ENCODE measurements around the gene TMED3.

The TMED3 gene
- 19.5 to 78.9 (median 35.7) reads per million in 3 experiments for total RNA-seq

- DNase-seq: peak; percentile 72
These were observed at the start of gene TMED3 for GRCh38 chr15:79310985-79311900. Gene TMED3 (plus strand): TSS chr15:79311112. CDS start chr15:79311250, 138 bp downstream.

- no peak for DNase-seq
These were observed 49.1 kb upstream of the TMED3 start for GRCh38 chr15:79261836-79262235.

DNA sequence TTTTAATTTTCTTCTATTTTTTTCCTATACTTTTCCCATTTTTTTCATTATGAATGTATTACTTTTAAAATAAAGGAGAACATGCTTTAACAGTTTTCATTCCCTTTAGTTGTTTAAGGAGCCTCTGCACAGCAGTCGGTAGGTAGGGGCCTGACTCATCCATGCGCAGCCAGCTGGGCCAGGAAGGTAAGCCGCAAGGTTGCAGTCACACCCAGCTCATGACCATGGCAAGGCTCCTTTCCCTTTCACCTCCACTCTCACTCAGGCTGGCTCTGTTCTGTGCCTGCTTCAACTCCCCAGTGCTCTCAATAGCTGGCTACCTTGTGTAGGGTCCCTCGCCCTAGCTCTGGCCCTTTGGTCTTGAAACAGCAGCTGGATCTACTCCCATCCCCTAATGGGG, 45.7 kb upstream of the TMED3 start:
- no peak for DNase-seq

DNA sequence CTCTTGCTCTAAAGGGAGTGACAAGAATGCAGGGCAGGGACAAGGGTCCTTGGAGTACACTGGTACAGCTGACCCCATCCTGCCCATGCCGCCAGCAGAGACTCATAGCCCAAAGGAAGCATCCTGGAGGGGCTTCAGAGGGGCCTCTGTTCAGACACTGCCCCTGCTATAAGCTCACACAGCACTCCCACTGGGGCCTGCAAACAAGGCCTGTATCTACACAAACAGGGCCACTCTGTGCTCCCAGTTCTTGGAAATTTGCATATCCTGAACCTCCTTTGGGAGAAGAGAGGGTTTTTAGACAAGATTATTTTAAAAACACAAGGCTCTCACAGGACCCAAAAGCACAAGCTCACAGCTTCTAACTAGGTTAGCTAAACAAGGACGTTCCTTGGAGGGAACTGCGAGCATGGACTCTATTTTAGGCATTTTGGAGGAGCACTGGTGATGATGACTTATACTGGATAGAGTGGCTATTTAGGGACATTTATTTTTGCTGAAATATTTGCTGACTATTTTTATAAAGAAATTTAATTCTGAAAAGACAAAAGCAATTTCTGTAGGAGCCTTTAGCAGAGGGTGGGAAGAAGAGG, 44.8 kb upstream of the TMED3 start:
- no peak for DNase-seq

DNA sequence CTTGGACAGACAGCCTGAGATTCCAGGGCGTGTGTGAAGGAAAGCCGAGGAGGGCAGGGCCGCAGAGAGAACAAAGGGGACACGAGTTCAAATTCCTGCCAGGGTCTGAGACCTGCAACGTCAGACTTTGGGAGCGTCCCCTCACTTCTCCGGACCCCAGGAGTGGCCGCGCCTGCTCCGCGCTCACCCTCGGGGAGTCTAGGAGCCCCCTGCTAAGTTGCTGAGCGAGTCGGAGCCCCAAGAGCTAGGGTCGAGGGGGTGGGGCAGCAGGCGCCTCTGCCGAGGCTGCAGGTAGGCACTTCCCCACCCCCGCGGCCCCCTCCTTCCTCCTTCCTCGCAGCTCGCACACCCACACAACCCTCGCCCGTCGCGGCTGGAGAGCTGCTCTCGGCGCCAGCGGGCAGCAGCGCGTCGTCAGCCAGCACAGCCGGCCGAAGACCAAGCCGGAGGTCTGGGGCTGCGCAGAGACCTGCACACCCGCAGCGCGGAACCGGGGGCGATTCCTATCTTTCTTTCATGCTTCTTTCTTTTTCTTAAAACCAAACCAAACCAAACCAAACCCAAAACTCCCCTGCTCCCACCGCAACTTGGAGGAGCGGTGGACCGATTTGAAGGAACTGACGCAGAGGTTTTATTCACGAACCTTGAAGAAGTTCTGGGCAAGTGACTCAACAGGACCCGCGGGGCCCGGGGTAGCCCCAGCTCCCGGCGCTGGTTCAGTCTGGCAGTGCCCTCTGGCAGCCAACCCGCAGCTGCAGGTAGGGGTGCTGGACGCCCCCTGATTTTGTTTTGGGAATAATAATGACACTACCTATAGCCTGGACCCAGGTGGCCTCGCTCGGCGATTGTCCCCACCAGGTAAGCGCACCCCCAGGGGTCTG, 28.3 kb upstream of the TMED3 start, which contains the start of gene ANKRD34C:
ANKRD34C (plus strand) TSS at position 352 of the 881 bp plus-strand sequence. CDS start 10,563 bp downstream, outside the sequence.
- DNase-seq: no peak

DNA sequence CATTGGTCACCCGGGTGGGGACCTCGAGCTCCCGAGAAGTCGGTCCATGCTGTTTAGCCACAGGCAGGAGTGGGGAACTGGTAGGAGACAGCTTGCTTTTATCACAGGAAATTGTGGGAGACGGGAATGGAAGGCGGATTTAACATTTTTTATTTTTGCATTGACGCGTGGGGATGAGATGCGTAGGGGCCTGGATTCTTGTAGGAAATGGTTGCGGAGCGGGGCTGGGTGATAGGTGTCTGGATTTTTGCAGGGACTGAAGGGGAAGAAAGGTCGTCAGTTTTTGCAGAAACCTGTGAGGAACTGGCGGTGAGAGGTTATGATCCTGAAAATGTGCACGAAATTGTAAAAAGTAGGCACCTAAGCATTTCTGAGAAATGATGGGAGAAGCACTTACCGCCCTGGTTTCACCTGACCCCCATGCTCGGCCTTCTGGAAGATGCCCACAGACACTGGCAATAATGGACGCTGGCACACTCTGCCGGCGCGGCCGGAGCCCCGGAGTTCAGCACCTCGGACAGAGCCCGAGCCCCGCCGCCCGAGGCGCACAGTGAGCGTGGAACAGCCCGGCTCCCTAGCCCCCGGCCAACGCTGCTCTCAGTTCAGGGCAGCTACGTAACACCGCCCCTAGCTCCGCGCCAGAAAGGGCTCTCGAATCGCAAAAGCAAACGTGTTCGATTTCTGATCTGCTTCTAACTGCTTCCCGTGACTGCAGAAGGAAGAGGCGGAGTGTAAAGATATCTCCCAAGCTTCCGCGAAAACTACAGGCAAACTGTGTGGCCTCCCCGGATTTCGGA, 27.5 kb upstream of the TMED3 start:
- DNase-seq: no peak

GRCh38 chr15:79290642-79291275, 20.2 kb upstream of the TMED3 start:
- DNase-seq: no peak

GRCh38 chr15:79292011-79292410, 18.9 kb upstream of the TMED3 start:
- no peak for DNase-seq

- no peak for DNase-seq
These were observed 16.8 kb upstream of the TMED3 start for GRCh38 chr15:79294075-79294474.

GRCh38 chr15:79296583-79296982, 14.3 kb upstream of the TMED3 start:
- DNase-seq: no peak

- DNase-seq: no peak
These were observed 11.6 kb upstream of the TMED3 start for GRCh38 chr15:79299126-79299840.

DNA sequence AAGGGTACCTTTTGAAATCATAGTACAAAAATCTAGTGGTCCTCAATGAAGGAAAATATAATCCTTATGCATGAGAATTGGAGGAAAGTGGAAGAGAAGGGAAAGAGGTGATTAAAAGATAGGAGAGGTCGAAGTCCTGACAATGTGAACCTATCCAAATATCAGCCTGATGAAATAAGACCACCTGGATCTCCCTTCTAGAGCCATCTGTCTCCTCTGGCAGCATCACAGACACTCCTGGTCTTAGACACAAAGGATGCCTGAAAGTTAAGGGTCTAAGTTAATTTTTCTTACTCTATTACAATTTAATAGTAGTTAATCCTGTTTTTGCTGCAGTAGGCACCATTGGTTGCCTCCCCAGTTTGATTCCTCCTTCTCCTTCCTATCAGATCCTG, 11.1 kb upstream of the TMED3 start:
- DNase-seq: no peak

DNA sequence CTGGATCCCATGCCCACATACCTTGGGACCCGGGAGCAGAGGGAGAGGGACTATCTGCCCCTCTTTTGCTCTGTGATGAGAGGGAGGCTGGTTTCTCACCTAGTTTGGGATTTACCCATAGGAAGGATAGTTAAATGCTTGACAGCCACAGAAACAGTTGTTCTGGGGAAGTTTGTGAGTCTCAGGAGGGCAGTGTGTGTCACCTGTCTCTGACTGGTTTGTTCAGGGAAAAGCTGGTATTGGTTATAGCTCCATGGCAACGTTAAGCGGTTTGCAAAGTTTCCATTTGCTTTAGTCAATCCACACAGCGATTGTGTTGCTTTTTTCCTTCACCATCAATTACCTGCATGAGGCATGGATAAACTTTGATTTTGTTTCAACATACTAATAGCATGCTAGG, 3.7 kb upstream of the TMED3 start:
- DNase-seq: no peak

DNA sequence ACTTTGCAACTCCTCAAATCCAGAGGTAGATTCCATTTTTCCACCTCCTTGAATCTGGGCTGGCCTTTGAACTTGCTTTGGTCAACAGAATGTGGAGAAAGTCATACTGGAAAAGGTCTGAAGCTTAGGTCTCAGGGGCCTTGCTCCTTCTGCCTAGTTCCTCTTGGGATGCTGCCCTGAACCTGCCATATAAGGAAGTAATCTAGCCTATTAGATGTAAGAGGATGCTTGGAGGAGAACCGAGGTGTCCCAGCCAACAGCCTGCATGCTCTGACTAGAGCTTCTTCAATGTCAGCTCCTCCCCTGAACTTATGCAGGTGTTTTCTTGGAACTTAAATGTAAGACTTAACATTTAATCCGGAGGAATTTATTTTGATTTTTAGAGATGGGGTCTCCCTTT, 2.0 kb upstream of the TMED3 start:
- no peak for DNase-seq

DNA sequence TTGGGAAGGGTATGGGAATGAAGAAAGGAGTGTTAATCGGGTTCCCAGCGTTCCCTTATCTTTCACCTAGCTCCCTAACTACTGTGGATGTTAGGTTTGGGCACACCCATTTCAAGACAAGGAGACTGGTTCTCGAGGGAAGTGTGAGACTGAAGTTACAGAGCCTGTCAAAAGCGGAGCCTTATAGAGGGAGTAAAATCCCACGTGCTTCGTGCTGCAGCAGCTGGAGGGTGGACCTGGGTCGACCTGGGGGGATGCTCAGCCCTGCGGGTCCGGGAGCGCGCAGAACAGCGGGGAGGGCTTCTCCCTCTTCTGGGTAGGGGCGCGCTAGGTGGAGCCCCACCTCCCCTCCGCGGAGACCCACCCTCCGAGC, 314 bp upstream of the TMED3 start:
- no peak for DNase-seq

- no peak for DNase-seq
These were observed 1.1 kb downstream of the TMED3 start for GRCh38 chr15:79311901-79312553.

- no peak for DNase-seq
These were observed 3.3 kb downstream of the TMED3 start for GRCh38 chr15:79314186-79314585.

GRCh38 chr15:79314811-79315210, 3.9 kb downstream of the TMED3 start:
- no peak for DNase-seq

DNA sequence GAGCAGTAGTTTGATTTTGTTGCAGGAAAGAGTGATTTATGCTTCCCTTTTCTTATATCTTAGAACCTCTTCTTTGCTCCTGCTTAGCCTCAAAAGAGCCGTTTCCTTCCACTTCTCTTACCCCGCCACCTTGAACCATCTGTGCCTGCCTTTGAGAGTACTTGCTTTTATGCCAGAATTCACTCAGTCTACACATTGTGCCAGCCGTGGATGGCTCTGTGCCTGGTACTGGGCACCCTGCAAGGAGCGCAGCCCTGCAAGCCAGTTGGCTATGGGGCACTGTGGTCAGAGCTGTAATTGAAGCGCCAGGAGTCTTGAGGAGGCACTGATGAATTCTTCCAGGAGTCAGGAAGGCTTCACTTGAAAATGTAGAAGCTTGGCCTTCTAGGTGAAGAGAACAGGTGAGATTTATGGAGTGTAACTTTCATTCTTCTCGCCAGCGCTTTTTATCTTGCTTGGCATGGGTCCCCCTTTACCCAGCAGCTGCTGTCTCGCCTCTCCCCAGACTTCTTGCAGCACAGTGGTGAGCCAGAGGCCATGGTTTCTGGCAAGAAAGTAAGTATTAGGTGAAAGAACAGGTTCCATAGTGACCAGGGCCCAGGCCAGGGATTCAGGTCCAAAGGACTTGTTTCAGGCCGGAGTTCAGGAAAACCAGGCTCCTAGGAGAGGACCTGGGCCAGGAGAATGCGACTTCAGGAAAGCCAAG, 4.9 kb downstream of the TMED3 start:
- DNase-seq: no peak

- no peak for DNase-seq
These were observed 6.0 kb downstream of the TMED3 start for GRCh38 chr15:79316864-79317263.
